Cardiac septum (tissue), 1 donor: ENCODE measurements around the gene NIT1. TPM values are rescaled to one million over a fixed set of nuclear protein-coding genes. Genes with fewer than 3 reads are reported as not detected.
A peak's percentile ranks its signal among the peaks of the same experiment; 100 is the strongest.

Source experiments
- DNase-seq: peaks from one replicate; pipeline ENCODE4 v3.0.0-alpha.2; 2020; ENCODE audit warnings: low spot score
- intact Hi-C: fragments of 100-400 bp; cut with DNase I; formaldehyde crosslinking; loops from one replicate; pipeline ENCODE4 v1.14.0; 2022
- total RNA-seq: library from RNA; stranded (reverse); fragmentation: NEBNext Ultra II Directional; extraction: Animal tissue kit (Norgen Biotek cat#: 25700); gene quantifications from one replicate; pipeline ENCODE4 v1.2.1, GENCODE V29; 2021
- donor health status: DM: no; HTN: no; CAD: no.

NIT1 gene
- total RNA-seq, 1 donor from 2014 or later, result 31.3 TPM

DNA sequence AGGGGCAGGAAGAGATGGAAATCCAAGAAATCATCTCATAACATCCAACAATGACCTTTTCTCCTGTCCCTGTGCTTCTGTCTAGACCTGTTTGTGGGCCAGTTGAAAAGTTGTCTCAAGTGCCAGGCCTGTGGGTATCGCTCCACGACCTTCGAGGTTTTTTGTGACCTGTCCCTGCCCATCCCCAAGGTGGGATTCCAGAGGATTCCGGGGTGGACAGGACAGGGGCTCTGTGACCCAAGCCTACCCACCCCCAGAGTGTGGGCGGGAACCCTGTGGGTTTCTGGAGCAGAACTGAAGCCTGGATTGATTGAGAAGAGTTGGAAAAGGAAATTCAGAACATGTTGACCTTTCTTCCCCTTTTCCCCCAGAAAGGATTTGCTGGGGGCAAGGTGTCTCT is 45.9 kb downstream of the NIT1 start:
- DNase-seq, result no peak

DNA sequence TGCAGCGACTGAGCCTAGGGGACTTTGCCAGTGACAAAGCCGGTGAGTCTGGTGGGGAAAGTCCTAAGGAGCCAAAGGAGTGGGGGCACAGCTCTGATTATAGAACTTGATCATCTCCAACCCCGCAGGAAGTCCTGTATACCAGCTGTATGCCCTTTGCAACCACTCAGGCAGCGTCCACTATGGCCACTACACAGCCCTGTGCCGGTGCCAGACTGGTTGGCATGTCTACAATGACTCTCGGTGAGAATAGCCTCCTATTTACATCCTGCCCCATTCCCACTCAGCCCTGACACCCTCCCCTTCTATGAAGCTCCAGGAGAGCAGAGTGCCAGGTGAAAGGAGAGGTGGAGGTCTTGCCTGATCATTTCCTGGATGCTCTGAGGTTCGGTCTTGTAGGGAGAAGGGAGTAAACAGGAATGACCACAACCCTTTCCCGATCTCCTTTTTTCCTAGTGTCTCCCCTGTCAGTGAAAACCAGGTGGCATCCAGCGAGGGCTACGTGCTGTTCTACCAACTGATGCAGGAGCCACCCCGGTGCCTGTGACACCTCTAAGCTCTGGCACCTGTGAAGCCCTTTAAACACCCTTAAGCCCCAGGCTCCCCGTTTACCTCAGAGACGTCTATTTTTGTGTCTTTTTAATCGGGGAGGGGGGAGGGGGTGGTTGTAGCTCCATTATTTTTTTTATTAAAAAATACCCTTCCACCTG is 47.2 kb downstream of the NIT1 start:
- no peak for DNase-seq
- intact Hi-C loops, result no loop called here

More for the DNA sequence above, 45.9 kb downstream of the NIT1 start:
- intact Hi-C loops, result no loop called here

DNA sequence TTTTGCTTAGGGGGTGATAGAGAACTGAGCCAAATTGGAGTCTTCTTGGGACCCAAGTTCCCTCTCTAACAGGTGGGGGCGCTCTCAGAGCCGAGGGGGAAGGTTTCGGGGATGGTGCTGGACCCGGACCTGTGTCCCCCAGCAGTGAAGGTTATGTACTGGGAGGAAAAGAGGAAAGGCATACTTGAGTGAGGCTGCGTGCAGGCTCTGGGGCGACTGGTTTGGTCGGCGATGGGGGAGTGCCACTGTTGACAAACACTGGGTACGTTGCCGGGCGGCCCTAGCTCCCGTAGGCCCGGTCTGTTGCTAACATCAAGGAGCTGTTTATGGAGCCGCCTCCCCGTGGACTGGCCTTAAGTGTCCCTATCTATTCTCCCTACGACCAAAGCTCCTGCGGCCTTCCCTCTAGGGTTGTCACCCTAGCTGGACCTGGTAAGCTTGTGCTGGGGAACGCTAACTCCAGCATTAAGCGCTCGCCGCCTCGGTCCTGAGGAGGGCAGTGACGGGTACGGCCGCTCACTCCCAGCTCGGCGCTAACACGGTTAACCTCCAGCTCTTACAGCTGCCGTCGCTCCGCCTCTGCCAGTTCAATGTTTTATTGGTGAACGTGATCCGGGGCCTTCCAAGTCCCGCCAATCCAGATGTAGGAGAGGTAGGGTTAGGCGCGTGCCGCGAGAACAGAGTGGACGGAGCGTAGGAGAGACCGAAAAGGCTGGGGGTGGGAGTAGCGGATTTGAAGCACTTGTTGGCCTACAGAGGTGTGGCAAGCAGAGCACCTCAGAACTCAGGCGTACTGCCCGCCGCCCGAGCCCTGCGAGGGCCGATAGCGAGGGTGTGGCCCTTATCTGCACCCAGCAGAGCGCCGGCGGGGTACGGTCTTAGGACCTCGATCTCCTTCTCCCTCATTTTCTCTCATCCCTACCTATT is 48.1 kb downstream of the NIT1 start, which contains the start of gene PPOX:
PPOX (plus strand) TSS at position 685 of the 927 bp plus-strand sequence. CDS start 422 bp downstream, outside the sequence.
- peak; percentile 98 for DNase-seq
- intact Hi-C loops, result loop anchor here (1.0 kb wide), 1 partner anchor 11 kb away; the partner anchor contains the start of gene B4GALT3

DNA sequence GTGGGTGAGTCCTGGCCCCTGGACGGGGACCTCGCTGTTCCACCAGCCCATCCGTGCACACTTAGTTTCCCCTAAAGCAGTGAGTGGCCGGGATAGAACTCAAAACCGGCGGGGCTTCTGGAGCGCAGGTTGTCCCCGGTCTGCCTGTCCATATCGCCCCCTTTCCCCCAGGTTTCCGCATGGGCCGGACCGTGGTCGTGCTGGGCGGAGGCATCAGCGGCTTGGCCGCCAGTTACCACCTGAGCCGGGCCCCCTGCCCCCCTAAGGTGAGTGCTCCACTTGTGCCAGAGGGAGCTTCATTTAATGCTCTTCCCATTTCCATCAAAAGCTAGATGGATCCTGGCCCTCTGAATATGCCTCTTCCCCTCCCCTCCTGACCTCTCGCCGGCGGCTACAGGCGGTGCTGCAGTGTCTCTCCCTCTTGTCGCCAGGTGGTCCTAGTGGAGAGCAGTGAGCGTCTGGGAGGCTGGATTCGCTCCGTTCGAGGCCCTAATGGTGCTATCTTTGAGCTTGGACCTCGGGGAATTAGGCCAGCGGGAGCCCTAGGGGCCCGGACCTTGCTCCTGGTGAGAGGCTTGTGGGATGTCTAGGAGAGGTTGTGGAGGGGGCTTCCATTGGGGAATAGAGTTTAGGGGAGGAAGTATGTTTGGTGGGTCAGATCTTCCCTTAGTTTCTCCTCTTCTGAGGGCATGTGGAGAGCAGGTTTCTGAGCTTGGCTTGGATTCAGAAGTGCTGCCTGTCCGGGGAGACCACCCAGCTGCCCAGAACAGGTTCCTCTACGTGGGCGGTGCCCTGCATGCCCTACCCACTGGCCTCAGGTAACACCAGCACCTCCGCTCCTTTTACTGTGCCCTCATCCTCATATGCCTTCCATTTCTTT is 49.0 kb downstream of the NIT1 start:
- intact Hi-C loops, result loop anchor here (1.0 kb wide), 1 partner anchor 10 kb away; the partner anchor contains the start of gene B4GALT3
- no peak for DNase-seq

DNA sequence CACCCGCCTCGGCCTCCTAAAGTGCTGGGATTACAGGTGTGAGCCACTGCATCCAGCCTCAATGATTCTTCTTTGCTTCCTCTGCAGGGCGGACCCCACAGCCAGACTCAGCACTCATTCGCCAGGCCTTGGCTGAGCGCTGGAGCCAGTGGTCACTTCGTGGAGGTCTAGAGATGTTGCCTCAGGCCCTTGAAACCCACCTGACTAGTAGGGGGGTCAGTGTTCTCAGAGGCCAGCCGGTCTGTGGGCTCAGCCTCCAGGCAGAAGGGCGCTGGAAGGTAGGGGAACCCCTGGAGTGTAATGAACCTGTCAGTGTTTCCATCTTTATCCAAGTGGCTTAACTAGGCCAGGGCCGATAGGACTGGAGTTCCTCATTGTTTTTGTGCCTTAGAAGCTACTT is 51.0 kb downstream of the NIT1 start:
- no peak for DNase-seq
- intact Hi-C loops, result no loop called here

Other genes with a start within 250 kb of the NIT1 start
- gene ITLN1, start 232.9 kb upstream of the NIT1 start, total RNA-seq, result 0.27 TPM
- not detected for gene ITLN2, start 163.3 kb upstream of the NIT1 start, total RNA-seq
- 10.3 TPM for gene F11R, start 97.0 kb upstream of the NIT1 start, total RNA-seq
- gene TSTD1, start 79.1 kb upstream of the NIT1 start, total RNA-seq, result 12.0 TPM
- gene USF1, start 72.1 kb upstream of the NIT1 start, total RNA-seq, result 29.2 TPM
- gene ARHGAP30, start 48.2 kb upstream of the NIT1 start, total RNA-seq, result 2.6 TPM
- gene NECTIN4, start 28.5 kb upstream of the NIT1 start, total RNA-seq, result not detected
- 10.7 TPM for gene KLHDC9, start 19.7 kb upstream of the NIT1 start, total RNA-seq
- gene PFDN2, start 68 bp upstream of the NIT1 start, total RNA-seq, result 43.1 TPM
- gene DEDD, start 14.6 kb downstream of the NIT1 start, total RNA-seq, result 28.3 TPM
- 73.6 TPM for gene UFC1, start 35.9 kb downstream of the NIT1 start, total RNA-seq
- gene USP21, start 41.4 kb downstream of the NIT1 start, total RNA-seq, result 17.4 TPM
- gene PPOX, start 48.3 kb downstream of the NIT1 start, total RNA-seq, result 12.9 TPM
- 22.2 TPM for gene B4GALT3, start 59.4 kb downstream of the NIT1 start, total RNA-seq
- gene ADAMTS4, start 80.9 kb downstream of the NIT1 start, total RNA-seq, result 24.0 TPM
- gene NDUFS2, start 84.3 kb downstream of the NIT1 start, total RNA-seq, result 253 TPM
- 11.4 TPM for gene FCER1G, start 97.2 kb downstream of the NIT1 start, total RNA-seq
- not detected for gene APOA2, start 105.5 kb downstream of the NIT1 start, total RNA-seq
- gene TOMM40L, start 108.0 kb downstream of the NIT1 start, total RNA-seq, result 34.1 TPM
- not detected for gene NR1I3, start 120.1 kb downstream of the NIT1 start, total RNA-seq
- gene PCP4L1, start 140.6 kb downstream of the NIT1 start, total RNA-seq, result 0.38 TPM
- 1.5 TPM for gene MPZ, start 191.9 kb downstream of the NIT1 start, total RNA-seq
- gene SDHC, start 196.3 kb downstream of the NIT1 start, total RNA-seq, result 306 TPM
- gene CFAP126, start 249.8 kb downstream of the NIT1 start, total RNA-seq, result not detected